ENCODE results near the gene HOXC11. TPM values are rescaled to one million over a fixed set of nuclear protein-coding genes. Genes with fewer than 3 reads are reported as not detected.

Gene HOXC11
- total RNA-seq, 4 donors from 2014 or later: not detected

- Histone ChIP-seq H3K4me3 (peak overlapping the region in 1 of 2 donors; percentile 37), H3K9me3 (no peaks in the 10 kb centered on the region), H3K4me1 (peaks cover 0 to 32% (median 14%) of the 10 kb centered on the region in 3 donors), H3K36me3 (no peaks in the 10 kb centered on the region), H3K27me3 (peaks cover 100% of the 10 kb centered on the region), H3K27ac (no peak overlapping the region)
- 3 to 4% methylated on average over 18 to 24 of the region's 71 CpGs for WGBS, 2 donors (ENCODE audit: low coverage in 1 of 2)
- TF ChIP-seq CTCF (IDR thresholded peaks at IDR 0.05) (no peak), POLR2AphosphoS5 (IDR thresholded peaks at IDR 0.05) (no peak), POLR2A (IDR thresholded peaks at IDR 0.05) (no peak), EP300 (IDR thresholded peaks at IDR 0.05) (no peak)
- ATAC-seq: no peak
Observed at GRCh38 chr12:53973236-53974042, 513 bp downstream of the HOXC11 start.

- Histone ChIP-seq H3K36me3 (no peaks in the 10 kb centered on the region), H3K27me3 (peaks cover 100% of the 10 kb centered on the region), H3K4me1 (peaks cover 0 to 32% (median 14%) of the 10 kb centered on the region in 3 donors), H3K9me3 (no peaks in the 10 kb centered on the region), H3K27ac (no peak within 1 kb of the TSS), H3K4me3 (peak within 1 kb of the TSS in 1 of 2 donors; percentile 37)
- ATAC-seq: no peak
- 4% methylated on average over 11 to 17 of the region's 63 CpGs for WGBS, 2 donors (ENCODE audit: low coverage in 1 of 2)
- TF ChIP-seq CTCF (IDR thresholded peaks at IDR 0.05) (no peak), POLR2AphosphoS5 (IDR thresholded peaks at IDR 0.05) (no peak), POLR2A (IDR thresholded peaks at IDR 0.05) (no peak), EP300 (IDR thresholded peaks at IDR 0.05) (no peak)
Observed at GRCh38 chr12:53974084-53975063, 1.4 kb downstream of the HOXC11 start, which contains the start of gene HOTAIR. Gene HOTAIR (minus strand): TSS chr12:53974954.

- Histone ChIP-seq H3K36me3 (no peaks in the 10 kb centered on the region), H3K27me3 (peaks cover 100% of the 10 kb centered on the region), H3K4me1 (peaks cover 0 to 32% (median 14%) of the 10 kb centered on the region in 3 donors), H3K9me3 (no peaks in the 10 kb centered on the region), H3K27ac (no peak overlapping the region), H3K4me3 (peak overlapping the region in 1 of 2 donors; percentile 37)
- WGBS, 2 donors (ENCODE audit: low coverage in 1 of 2): 2% methylated on average over 11 of the region's 25 CpGs; no CpG with 5 or more reads in 1 of the 2 donors
- no peak for ATAC-seq
- TF ChIP-seq POLR2A (IDR thresholded peaks at IDR 0.05) (no peak), CTCF (IDR thresholded peaks at IDR 0.05) (no peak), POLR2AphosphoS5 (IDR thresholded peaks at IDR 0.05) (no peak), EP300 (IDR thresholded peaks at IDR 0.05) (no peak)
Observed at GRCh38 chr12:53975064-53975471, 2.1 kb downstream of the HOXC11 start.

- Histone ChIP-seq H3K27me3 (peaks cover 100% of the 10 kb centered on the region), H3K27ac (no peak overlapping the region), H3K9me3 (no peaks in the 10 kb centered on the region), H3K4me1 (peaks cover 0 to 32% (median 14%) of the 10 kb centered on the region in 3 donors), H3K36me3 (no peaks in the 10 kb centered on the region), H3K4me3 (peak overlapping the region in 1 of 2 donors; percentile 37)
- no peak for TF ChIP-seq POLR2AphosphoS5 (IDR thresholded peaks at IDR 0.05)
- TF ChIP-seq POLR2A (IDR thresholded peaks at IDR 0.05): no peak
- TF ChIP-seq CTCF (IDR thresholded peaks at IDR 0.05): no peak
- no peak for ATAC-seq
- 13% methylated on average over 17 to 23 of the region's 31 CpGs for WGBS, 2 donors (ENCODE audit: low coverage in 1 of 2)
Observed at GRCh38 chr12:53975479-53976152, 2.7 kb downstream of the HOXC11 start.

All from gastroesophageal sphincter (tissue), 4 donors.